NCI-H1417 (cell line): ENCODE results near the gene C11orf65.

ENCODE experiments used
- DNase-seq, 3 experiments: peaks; one replicate each; lab custom pipeline; 2025; lab: John Stamatoyannopoulos, UW

C11orf65 gene

GRCh38 chr11:108369064-108369463, 98.3 kb downstream of the C11orf65 start:
- DNase-seq = no peak

DNA sequence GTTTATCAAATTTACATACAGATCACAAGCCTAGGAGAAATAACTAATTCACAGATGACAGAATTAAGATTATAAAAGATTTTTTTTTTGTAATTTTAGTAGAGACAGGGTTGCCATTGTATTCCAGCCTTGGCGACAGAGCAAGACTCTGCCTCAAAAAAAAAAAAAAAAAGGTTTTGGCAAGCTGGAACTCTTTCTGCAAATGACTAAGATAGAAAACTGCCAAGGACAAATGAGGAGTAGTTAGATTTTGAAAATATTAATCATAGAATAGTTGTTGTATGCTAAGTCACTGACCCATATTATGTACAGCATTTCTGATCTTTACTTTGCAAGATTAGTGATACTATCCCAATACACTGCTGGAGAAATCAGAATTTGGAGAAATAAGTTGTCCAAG, 99.2 kb downstream of the C11orf65 start:
- DNase-seq = no peak

GRCh38 chr11:108364159-108364558, 103.2 kb downstream of the C11orf65 start:
- no peak for DNase-seq

DNA sequence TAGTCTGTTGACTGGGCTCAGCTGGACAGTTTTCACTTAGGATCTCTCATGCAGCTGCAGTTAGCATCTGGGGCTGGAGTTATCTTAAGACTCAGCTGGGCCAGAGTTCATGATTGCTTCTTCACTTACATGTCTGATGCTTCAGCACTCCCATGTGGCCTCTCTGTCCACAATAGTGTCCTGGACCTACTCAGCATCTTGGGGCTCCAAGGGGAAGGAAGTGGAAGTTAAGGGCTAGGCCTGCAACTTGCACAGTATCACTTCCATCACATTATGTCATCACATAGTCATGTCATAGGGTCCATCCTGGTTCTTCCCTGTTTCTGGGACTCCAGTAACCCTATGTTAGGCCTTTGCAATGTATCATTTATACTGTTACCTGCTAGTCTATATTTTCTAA, 115.9 kb downstream of the C11orf65 start:
- DNase-seq = no peak

DNA sequence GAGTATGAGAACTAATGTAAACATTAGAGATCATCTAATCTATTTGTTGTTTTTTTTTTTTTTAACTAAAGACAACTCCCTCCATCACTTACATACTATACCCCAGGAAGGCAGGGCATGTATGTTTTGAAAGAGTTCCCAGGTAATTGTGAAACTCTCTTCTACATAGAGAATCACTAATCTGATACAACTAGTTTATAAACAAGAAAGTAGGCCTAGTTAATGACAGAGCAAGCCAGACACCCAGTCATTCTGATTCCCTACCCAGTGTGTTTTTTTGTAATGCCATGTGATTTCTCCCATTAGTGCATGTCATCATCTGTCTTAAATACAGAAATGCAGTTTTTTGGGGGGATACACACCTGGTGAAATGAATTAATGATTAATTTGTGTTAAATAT, 120.9 kb downstream of the C11orf65 start:
- no peak for DNase-seq

GRCh38 chr11:108345767-108346166, 121.6 kb downstream of the C11orf65 start:
- DNase-seq = no peak

DNA sequence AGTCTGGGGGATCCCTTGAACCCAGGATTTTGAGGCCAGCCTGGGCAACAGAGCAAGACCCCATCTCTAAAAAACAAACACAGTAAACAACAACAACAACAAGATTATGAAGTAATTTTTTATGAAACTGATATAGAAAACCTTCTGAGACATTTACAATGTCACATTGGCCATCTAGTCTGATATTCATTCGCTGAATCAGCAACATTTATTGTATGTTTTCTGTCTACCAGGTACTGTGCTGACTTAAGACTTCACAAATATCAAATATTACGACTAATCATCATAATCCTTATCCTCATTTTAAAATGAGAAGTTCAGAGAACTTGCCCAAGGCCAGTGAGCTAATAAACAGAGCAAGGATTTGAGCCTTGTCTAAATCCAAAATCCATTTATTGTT, 123.6 kb downstream of the C11orf65 start:
- DNase-seq = no peak

DNA sequence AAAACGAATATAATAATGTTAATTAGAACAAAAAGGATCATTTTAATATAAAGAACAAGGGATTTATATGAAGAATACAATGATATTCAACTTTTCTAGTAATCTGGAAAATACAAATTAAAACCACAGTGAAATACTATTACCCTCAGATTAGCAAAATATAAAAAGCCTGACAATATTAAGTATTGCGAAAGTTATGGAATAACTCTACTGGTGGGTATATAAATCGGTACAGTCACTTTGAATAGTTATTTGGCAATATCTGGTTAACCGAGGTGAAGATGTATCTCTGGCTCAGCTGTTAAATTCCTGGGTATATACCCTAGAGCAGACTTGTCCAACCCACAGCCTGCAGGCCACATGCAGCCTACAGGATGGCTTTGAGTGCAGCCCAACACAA, 125.7 kb downstream of the C11orf65 start:
- DNase-seq = no peak

DNA sequence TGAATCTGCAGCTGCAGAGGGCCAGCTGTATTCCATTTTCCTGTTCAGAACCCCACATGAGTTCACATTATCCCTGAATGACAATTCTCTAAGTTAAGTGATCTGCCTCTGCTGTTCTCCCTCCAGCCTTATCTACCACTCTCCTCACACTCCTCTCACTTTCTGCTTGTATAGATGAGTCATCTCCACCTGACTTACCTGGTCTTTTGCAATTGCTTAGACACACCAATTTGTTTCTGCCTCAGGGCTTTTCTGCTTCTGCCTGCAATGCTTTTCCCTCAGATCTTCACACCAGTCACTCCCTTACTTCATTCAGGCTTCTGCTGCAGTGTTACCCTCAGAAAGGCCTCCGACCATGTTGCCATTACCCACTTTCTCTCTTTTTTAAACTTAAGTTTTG, 126.4 kb downstream of the C11orf65 start:
- DNase-seq = peak in 1 of 3 experiments; percentile 34

- no peak for DNase-seq
Observed at GRCh38 chr11:108338750-108339149, 128.6 kb downstream of the C11orf65 start.

GRCh38 chr11:108333403-108333899, 133.9 kb downstream of the C11orf65 start:
- DNase-seq = no peak
